Keratinocyte (primary cell): ENCODE results near the gene RSPO3.

Experiments
- CTCF ChIP-seq, 3 experiments: IDR thresholded peaks in 1 of 3; conservative IDR thresholded peaks in 1 of 3; optimal IDR thresholded peaks in 1 of 3; 2 replicates in 2 of 3; 3 replicates in 1 of 3; pipeline versions ENCODE3 to v1.5.1; 2011; ENCODE audit warnings: low read length in 3 of 3, mild to moderate bottlenecking in 3 of 3, moderate library complexity in 2 of 3, control low read depth in 1 of 3, inconsistent platforms in 1 of 3; ENCODE audit not compliant: insufficient read depth in 2 of 3; ENCODE audit errors: extremely low read depth in 1 of 3
- EZH2 ChIP-seq: IDR thresholded peaks from one replicate; pipeline ENCODE4 v1.6.1; 2012; ENCODE audit warnings: inconsistent platforms, mild to moderate bottlenecking, low read length, moderate library complexity

- no peak for TF ChIP-seq CTCF (optimal IDR thresholded peaks at IDR 0.05 in 1 of 3, IDR thresholded peaks at IDR 0.05 in 1 of 3, conservative IDR thresholded peaks at IDR 0.05 in 1 of 3; ENCODE audit: extremely low read depth in 1 of 3, insufficient read depth in 2 of 3, low read length in 3 of 3)
- TF ChIP-seq EZH2, result no peak
These were observed 6.9 kb upstream of the RSPO3 start for GRCh38 chr6:127111526-127111925.
